ENCODE data around the gene PLEKHB2. TPM values are rescaled to one million over a fixed set of nuclear protein-coding genes. Genes with fewer than 3 reads are reported as not detected.
A peak's percentile ranks its signal among the peaks of the same experiment; 100 is the strongest.

The PLEKHB2 gene
- total RNA-seq, 4 donors from 2014 or later: 40.4 to 52.9 (median 44.7) TPM

DNA sequence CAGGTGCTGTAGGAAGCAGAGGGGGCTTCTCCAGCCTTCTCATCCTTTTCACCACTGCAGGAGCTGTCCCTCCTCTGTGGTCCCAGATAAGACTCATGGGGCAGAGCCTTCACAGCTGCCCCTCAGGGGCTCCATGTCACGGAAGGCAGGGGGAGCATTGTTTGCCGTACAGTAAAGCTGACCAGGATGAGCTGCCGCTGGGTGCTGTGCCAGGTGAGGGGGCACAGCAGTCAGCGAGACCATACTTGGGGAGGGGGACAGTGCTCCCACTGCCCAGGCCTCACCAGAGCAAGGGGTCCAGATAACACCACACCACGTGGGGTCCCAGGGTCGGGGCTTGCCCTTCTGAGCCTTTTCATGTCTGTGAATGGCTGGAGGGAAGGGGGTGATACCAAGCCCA is 46.3 kb downstream of the PLEKHB2 start:
- Histone ChIP-seq H3K27ac (replicated peaks in 1 of 4) (no peak overlapping the region), H3K9me3 (no peaks in the 10 kb centered on the region), H3K27me3 (no peaks in the 10 kb centered on the region), H3K36me3 (peaks cover 20 to 52% (median 43%) of the 10 kb centered on the region in 4 donors), H3K4me3 (no peak overlapping the region), H3K4me1 (peaks cover 0 to 8% (median 5%) of the 10 kb centered on the region in 4 donors)
- 90% methylated on average over 5 of the region's 6 CpGs for WGBS
- TF ChIP-seq, protein P1, sequence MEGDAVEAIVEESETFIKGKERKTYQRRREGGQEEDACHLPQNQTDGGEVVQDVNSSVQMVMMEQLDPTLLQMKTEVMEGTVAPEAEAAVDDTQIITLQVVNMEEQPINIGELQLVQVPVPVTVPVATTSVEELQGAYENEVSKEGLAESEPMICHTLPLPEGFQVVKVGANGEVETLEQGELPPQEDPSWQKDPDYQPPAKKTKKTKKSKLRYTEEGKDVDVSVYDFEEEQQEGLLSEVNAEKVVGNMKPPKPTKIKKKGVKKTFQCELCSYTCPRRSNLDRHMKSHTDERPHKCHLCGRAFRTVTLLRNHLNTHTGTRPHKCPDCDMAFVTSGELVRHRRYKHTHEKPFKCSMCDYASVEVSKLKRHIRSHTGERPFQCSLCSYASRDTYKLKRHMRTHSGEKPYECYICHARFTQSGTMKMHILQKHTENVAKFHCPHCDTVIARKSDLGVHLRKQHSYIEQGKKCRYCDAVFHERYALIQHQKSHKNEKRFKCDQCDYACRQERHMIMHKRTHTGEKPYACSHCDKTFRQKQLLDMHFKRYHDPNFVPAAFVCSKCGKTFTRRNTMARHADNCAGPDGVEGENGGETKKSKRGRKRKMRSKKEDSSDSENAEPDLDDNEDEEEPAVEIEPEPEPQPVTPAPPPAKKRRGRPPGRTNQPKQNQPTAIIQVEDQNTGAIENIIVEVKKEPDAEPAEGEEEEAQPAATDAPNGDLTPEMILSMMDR (IDR thresholded peaks at IDR 0.05): no peak
- DNase-seq (ENCODE audit: extremely low spot score): no peak
- intact Hi-C loops (cut with DNase I): loop anchor here (10.0 kb wide), 1 partner anchor 523 kb away; no protein-coding TSS in a partner anchor

DNA sequence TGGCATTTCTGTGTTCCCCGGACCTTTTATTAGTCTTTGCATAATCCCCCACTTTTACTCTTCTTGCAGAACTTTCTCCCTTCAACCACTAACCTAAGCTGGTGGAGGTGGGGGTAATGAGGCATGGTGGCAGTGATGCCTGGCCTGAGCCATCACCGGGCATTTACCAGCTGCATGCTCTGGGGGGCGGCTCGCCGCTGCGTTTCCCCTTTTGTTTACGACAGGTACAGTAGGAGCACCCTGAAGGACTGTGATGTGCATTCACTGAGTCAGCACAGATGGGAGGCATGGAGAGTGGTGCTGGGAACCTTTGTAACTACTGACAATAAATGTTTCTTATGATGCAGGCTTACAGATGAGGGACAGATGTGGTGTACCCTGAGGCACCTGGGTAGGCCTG is 46.9 kb downstream of the PLEKHB2 start:
- no peaks in the 10 kb centered on the region for H3K9me3 ChIP-seq
- 57% methylated on average over 7 of the region's 7 CpGs for WGBS
- DNase-seq (ENCODE audit: extremely low spot score): no peak
- peaks cover 0 to 8% (median 5%) of the 10 kb centered on the region in 4 donors for H3K4me1 ChIP-seq
- H3K27me3 ChIP-seq: no peaks in the 10 kb centered on the region
- H3K4me3 ChIP-seq: no peak overlapping the region
- H3K27ac ChIP-seq (replicated peaks in 1 of 4): no peak overlapping the region
- TF ChIP-seq POLR2AphosphoS5 (IDR thresholded peaks at IDR 0.05): no peak
- no peak for TF ChIP-seq POLR2A (IDR thresholded peaks at IDR 0.05; ENCODE audit: low read depth)
- no peak for TF ChIP-seq EP300 (IDR thresholded peaks at IDR 0.05)
- TF ChIP-seq, protein P1 (IDR thresholded peaks at IDR 0.05): no peak
- H3K36me3 ChIP-seq: peaks cover 13 to 45% (median 37%) of the 10 kb centered on the region in 4 donors
- intact Hi-C loops (cut with DNase I): loop anchor here (10.0 kb wide), 1 partner anchor 523 kb away; no protein-coding TSS in a partner anchor

DNA sequence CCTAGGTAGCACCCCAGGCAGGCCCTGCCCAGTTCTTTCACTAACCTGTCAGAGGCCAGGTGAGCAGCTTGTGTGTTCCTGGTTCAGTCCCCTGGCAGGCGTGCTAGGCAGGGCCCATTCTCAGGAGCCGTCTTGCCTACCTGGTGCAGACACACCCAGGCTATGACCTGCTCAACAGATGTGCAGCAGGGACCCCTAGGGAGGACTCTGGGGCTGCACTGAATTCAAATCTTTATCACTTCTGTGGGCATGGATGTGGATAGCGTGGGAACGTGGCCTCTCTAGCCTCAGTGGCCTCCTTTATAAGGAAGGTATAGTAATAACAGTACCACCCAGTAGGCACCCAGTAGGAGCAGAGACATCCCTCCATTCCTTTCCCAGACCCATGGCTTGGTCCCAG is 48.4 kb downstream of the PLEKHB2 start:
- Histone ChIP-seq H3K4me1 (peaks cover 0 to 8% (median 5%) of the 10 kb centered on the region in 4 donors), H3K27ac (replicated peaks in 1 of 4) (no peak overlapping the region), H3K9me3 (no peaks in the 10 kb centered on the region), H3K4me3 (no peak overlapping the region), H3K36me3 (peaks cover 4 to 31% (median 24%) of the 10 kb centered on the region in 4 donors), H3K27me3 (no peaks in the 10 kb centered on the region)
- intact Hi-C loops (cut with DNase I): loop anchor here (10.0 kb wide), 1 partner anchor 521 kb away; no protein-coding TSS in a partner anchor
- TF ChIP-seq, protein P1 (IDR thresholded peaks at IDR 0.05): no peak
- no peak for TF ChIP-seq EP300 (IDR thresholded peaks at IDR 0.05)
- no peak for TF ChIP-seq POLR2AphosphoS5 (IDR thresholded peaks at IDR 0.05)
- TF ChIP-seq POLR2A (IDR thresholded peaks at IDR 0.05; ENCODE audit: low read depth): no peak
- DNase-seq (ENCODE audit: extremely low spot score): no peak
- 82% methylated on average over 4 of the region's 4 CpGs for WGBS

DNA sequence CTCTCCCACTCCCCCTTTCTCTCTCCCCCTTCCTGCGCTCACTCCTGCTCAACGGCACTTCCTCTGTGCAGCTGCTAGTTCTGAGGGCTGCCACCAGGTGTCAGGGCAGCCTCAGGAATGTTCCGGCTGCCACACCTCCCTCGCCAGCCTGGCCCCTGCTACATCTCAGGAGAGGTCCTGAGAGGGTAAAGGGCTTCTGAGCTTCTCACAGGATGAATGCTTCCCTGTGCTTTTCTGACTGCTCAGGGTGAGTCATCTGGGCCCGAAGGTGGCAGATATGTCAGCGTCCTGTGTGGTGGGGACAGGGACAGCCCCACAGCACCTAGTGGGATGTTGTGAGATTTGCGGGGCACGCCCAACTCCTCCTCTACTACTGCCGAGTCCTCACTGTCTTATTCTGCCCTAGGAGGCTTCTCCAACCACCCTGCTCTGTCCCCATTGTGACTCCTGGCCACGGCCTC is 49.0 kb downstream of the PLEKHB2 start:
- Histone ChIP-seq H3K27ac (replicated peaks in 1 of 4) (no peak overlapping the region), H3K4me3 (no peak overlapping the region), H3K27me3 (no peaks in the 10 kb centered on the region), H3K4me1 (peaks cover 0 to 8% (median 5%) of the 10 kb centered on the region in 4 donors), H3K9me3 (no peaks in the 10 kb centered on the region), H3K36me3 (peaks cover 4 to 25% (median 20%) of the 10 kb centered on the region in 4 donors)
- DNase-seq (ENCODE audit: extremely low spot score): no peak
- WGBS: 69% methylated on average over 6 of the region's 10 CpGs
- TF ChIP-seq POLR2AphosphoS5 (IDR thresholded peaks at IDR 0.05): no peak
- TF ChIP-seq, protein P1 (IDR thresholded peaks at IDR 0.05): peak; percentile 75 to 88 (median 76)
- intact Hi-C loops (cut with DNase I): loop anchor here (10.0 kb wide), 1 partner anchor 521 kb away; no protein-coding TSS in a partner anchor

GRCh38 chr2:131154647-131155046 is 49.5 kb downstream of the PLEKHB2 start:
- no peak for DNase-seq (ENCODE audit: extremely low spot score)
- Histone ChIP-seq H3K9me3 (no peaks in the 10 kb centered on the region), H3K4me1 (peaks cover 0 to 8% (median 5%) of the 10 kb centered on the region in 4 donors), H3K36me3 (peaks cover 4 to 19% (median 15%) of the 10 kb centered on the region in 4 donors), H3K27me3 (no peaks in the 10 kb centered on the region), H3K27ac (replicated peaks in 1 of 4) (no peak overlapping the region), H3K4me3 (no peak overlapping the region)
- 89% methylated on average over 19 of the region's 23 CpGs for WGBS
- no peak for TF ChIP-seq EP300 (IDR thresholded peaks at IDR 0.05)
- TF ChIP-seq, protein P1 (IDR thresholded peaks at IDR 0.05): no peak
- TF ChIP-seq POLR2A (IDR thresholded peaks at IDR 0.05; ENCODE audit: low read depth): no peak
- TF ChIP-seq POLR2AphosphoS5 (IDR thresholded peaks at IDR 0.05): no peak
- intact Hi-C loops (cut with DNase I): loop anchor here (10.0 kb wide), 1 partner anchor 520 kb away; no protein-coding TSS in a partner anchor

Measured in esophagus muscularis mucosa (tissue), 4 donors.